NCI-H2107 treated with DMSO at 0.1 percent for 48 hours (cell line): ENCODE results near the gene DENND1A.
A peak's percentile ranks its signal among the peaks of the same experiment; 100 is the strongest.

Experiments used
- DNase-seq: peaks from one replicate; lab custom pipeline; 2025; ENCODE audit not compliant: unreplicated experiment; lab: John Stamatoyannopoulos, UW

DENND1A gene

DNA sequence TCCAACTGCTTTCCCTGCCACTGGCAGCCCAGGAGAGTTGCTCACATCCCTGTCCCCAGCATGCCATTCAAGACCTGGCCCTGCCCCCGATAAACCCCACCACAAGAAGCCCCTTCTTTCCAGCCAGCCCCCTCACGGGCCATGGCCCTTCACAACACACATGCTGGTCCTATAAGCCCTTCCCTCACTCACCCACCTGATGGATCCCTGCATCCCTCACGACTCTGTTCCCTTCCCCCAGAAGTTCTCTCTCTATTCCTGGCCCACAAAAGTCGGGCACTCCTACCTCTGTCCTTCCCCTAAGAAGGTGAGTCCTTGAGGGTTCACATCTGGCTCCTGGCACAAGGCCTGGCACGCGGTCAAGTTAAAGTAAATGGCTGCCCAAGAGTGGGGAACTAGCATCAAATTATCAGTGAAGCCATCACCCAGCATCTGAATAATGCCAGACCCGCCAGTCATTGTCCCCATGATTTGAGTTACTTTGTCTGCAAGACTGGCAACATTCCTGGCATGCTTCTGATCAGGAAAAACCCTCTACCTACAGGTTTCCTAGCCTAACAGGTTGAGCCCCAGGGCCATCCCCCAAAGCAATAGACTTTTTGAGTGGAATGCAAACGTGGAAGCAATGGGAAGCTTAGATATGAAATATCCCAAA lies 508.0 kb downstream of the DENND1A start:
- no peak for DNase-seq

DNA sequence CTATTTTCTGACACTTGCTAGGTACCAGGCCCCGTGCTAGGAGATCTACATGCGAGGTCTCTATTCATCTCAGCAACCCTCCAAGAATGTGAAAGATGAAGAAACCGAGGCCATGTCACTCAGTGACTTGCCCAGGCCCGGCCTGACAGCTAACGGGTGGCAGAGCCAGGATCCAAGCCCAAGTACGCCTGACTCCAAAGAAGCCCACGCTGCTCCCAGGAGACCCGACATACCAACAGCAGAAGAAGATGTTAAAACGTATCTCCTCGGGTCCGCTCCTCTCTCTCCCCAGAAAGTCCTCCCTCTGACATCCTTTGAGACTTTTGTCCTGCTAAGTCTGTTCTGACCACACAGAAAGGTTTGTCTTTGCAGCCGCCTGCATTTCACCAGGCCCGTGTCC lies 508.7 kb downstream of the DENND1A start:
- DNase-seq: no peak

DNA sequence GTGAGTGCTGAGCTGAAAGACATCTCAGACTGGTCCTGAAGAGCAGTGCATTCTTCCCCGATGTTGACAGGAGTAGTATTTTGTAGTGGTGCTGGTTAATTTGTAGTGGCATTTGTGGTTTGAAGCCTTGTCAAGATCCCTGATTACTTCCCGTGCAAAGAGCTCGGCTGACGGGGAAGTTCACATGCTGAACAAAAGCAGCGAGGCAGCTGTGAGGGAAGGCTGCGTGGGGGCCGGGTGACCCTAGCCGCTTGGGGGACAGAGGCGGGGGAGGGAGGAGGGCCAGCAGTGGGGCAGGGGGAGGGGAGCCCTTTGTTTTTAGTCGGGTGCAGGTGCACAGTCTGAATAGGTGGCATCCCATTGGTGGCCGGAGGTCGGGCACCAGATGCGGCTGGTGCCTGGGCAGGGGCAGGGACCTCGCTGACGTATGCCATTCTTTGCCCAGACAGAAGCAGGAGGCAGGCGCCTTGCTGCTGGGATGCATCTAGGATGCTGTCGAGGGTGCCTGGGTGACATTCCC lies 509.3 kb downstream of the DENND1A start:
- DNase-seq: peak; percentile 63

DNA sequence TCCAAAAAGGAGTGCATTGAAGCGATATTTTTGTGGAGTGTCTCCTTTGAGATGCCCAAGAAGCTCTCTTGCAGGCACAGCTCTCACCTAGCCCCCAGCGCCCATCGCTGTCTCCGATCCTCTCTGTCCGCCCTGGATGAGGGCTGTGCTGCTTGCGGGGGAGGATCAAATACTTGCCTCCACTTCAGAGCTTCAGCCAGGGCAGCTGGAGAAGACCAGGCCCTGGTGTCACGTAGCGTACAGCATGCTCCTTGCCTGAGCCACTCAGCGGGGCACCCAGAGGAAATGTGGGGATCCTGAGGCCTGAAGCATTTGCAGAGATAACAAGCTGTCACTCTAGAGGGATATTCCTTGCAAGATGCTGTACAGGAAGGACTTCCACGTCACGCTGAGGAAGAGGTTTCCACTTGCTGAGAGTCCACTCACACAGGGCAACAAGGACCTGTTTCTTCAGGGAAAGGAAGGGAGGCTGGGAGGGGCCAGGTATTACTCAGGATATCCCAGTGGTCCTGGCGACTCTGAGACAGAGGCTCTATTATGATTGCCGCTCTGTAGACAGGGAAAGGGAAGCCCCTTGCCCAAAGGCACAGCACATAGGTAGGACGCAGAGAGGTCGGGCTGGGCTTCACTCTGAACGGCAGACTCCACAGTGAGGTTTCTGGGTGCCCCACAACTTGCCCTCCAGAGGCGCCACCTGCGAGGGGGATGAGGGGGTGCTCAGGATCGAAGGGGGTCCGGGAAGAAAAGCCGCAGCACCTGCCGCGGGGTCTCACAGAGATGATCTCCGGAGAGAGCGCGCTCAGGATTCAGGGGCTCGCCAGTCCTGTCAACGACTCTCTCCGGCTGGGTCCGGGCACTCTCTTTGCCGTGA lies 510.0 kb downstream of the DENND1A start:
- DNase-seq: no peak

DNA sequence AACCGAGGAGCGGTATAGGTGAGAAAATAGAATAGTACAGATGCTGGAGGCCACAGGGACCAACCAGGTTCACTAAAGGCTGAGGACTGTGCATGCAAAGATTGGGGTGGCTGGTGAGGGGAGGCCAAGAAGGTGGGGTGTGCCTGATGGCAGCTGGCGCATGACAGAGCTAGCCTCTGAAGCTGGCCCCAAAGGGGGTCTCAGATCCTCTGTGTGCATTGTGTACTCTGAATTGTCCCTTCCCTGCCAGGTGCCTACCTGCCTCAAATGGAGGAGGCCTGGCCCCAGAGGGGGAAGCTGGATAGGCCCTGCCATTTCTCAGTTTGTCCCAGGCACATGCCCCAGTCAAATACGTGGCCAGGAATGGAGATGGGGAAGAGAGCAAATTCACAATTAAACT lies 510.8 kb downstream of the DENND1A start:
- no peak for DNase-seq

DNA sequence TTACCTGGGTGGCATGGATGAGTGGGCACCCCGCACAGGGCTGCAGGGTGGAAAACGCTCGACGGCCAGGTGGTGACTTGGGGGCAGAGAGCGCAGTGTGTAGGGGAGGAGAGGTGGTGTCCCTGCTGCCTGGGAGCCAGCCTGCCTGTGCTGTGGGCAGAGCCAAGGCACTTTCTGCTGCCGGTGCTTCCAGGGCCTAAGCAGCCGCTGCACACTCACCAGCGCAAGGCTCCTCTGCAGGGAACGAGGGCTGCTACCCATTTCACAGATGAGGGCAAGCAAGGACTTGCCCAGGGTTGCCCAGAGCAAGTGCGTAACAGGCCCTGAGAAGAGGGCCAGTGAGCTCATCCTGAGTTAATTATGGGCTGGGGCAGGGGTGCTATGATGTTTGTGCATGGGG lies 511.4 kb downstream of the DENND1A start:
- no peak for DNase-seq

DNA sequence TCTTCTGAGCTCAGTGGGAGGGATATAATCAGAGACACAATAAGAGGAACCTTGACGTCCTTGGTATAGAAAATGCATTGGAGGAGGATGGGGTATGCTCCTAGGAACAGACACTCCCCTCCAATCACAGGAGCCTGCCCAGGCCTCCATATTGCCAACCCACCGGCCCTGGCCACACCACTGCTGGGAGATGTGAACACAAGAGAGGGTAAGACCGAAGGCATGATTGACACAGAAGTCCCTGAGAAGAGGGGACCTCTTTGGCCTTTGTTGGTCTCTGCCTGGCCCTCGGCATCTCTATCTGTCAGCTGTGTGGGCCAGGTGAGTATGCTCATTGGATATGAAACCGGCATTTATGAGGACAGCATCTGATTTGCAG lies 511.9 kb downstream of the DENND1A start:
- DNase-seq: no peak

DNA sequence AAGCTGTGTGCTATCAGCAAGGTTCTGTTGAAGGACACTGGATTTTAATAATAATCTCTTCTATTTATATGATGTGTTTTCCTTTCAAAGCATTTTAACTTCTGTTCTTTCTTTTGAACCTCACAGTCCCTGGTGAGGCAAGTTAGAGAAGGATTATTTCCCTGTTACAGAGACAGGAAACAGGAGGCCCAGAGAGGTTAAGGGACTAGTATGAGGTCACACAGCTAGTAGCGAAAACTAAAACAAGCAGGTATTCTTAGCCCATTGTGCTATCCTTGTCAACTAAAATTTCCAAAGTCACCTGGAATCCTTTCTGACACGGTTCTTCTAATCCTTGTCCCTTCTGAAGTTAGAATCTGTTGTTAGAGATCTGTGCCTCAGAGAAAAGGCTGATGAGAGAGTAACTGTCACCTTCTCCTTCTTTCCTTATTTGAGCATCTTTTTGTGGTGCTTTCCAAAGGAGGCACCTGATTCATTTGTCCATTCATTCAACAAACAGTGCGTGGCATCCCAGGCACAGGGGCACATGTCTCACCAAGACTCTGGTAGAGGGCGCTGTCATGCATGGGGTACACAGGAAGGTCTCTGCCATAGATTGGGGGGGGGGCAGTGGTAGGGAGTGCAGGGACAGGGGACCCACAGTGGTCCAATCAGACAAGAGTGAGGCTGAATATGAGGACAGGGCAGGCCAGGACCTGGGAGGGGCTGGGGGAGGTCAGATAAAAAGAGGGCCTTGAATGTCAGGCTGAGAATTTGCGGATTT lies 512.5 kb downstream of the DENND1A start:
- no peak for DNase-seq

DNA sequence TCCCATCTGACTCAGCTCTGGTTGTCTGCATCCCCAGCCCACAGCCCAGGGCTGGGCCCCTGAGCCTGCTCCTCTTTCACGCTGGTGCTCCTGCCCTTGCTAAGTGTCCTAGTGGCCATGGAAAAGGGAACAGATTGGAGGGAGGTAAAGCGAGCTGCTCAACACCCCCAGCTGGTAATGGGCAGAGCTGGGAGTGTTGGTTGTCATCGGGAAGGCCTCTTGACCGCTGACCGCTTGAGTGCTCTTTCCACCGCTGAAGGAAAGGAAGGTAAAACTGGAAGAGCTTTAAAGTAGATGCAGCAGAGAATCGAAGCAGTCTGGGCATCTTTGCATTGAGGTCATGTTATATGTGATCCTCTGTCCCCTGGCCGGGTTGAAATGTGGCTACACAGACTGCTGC lies 513.8 kb downstream of the DENND1A start:
- DNase-seq: no peak

DNA sequence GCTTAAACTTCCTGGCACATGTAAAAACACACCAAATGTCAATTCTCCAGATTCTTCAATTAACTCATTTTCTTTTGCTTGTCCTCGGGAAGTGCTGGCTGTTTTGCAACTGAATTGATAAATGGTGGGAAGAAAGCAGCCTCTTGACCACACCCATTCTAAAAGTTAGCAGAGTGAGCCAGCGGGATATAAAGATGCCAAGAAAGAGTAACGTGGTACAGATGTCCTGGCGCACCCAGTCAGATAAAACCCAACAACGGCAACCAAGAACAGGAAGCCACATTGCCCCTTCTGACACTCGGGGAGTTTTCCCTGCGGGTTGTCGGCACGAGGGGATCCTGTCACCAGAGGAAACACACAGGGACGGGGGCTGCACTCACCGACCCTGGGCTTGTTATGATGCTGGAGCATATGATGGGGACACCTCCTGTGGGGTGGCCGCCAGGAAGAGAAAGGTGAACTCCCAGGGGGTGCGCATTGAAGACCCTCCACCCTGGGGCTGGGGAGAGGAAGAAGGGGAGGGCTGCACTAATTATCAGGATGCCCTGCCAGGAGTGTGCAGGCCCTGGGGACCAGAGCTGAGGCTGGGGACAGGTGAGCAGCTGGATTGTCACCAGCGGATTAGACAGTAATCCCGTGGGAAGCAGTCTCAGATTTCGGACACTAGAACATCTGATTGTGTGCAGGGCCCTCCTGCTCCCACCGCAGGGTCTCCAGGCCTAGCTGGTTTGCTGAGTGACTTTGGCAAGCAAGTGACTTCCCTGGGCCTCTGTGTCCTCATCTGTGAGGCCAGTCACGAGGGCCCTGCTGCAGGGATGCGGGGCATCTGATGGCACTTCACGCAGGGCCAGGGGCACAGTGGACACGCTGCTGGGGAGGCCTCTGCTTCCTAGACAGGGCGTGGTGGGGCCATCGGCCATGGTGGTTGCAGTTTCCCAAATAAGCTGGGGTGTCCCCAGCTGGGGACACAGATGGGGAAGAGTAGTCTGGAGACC lies 514.7 kb downstream of the DENND1A start:
- no peak for DNase-seq

DNA sequence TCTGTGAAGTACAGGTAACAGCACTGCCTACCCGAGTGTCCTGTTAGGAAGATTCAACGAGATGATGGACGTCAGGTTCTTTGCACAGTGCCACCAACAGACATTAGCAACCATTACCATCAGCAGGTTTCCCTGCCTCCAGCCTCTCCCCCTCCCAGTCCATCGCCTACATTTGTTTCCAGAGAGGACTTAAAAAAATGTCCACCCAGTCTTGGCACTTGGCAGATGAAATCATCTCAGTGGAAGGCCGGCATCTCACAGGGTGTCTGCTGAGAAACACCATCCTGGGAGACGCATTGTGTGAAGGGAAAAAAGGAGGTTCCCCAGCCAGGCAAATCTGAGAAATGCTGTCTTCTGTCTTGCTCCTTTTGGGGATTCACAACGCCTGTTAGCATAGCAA lies 515.7 kb downstream of the DENND1A start:
- no peak for DNase-seq

DNA sequence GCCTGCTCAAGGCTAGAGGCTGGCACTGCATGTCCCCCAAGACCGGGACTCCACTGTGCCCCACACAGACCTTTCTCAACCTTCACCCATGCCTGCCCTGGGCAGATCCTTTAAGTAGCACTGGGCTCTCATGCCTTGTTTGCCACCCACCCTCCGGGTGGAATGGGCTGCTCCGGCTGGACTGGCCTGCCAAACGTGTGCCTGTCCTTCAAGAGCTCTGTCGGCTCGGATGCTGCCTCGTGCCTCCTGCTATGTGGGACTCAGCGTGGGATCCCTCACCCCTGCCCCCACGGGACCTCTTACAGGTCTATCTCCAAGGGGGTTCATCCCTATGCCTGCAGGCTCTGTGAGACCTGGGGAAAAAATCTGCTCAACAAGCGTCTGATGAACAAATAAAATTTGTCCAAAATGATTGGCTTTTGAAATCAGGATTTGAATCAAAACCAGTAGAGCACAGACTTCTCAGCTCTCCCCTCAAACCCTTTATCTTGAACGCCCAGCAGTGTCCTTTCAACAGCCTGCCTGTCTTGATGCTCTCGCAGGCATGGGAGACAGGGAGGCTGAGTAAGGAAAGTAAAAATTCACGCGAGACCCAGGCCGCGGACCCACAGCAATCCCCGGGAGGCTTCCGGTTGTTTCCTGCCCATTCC lies 517.6 kb downstream of the DENND1A start:
- DNase-seq: no peak

DNA sequence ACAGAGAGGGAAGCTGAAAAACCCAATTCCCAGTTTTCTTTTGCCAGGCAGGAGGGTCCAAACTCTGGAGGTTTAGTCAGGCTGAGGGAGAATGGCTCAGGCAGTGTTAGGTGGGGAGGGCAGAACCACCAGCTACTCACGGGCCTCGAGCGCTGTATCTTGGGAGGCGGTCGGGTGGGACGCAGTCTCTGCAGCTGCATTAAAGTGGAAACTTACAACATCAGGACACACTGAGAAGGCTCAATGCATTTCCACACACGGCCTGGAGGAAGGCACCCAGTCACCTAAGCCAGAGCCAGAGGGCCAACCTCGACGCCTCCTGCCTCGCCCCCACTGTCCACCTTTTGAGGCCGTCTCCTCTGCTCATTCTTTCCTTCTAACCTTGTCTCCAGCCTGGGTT lies 518.3 kb downstream of the DENND1A start:
- no peak for DNase-seq

DNA sequence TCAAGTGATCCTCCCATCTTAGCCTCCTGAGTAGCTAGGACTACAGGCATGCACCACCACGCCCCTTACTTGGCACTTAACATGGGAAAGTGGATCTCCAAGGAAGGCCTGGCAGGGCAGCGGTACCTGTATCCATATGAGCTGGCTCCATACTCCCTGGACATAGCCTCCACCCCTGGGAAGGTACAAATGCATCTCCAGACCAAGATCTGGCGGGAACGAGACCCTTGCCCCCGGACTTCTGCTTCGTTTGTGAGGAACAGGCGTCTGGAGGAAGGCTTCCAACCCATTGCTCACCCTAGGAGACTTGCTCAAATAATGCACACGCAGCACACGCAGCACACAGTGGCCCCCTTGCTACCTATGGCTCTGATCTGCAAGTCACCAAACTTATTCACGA lies 518.7 kb downstream of the DENND1A start:
- no peak for DNase-seq

DNA sequence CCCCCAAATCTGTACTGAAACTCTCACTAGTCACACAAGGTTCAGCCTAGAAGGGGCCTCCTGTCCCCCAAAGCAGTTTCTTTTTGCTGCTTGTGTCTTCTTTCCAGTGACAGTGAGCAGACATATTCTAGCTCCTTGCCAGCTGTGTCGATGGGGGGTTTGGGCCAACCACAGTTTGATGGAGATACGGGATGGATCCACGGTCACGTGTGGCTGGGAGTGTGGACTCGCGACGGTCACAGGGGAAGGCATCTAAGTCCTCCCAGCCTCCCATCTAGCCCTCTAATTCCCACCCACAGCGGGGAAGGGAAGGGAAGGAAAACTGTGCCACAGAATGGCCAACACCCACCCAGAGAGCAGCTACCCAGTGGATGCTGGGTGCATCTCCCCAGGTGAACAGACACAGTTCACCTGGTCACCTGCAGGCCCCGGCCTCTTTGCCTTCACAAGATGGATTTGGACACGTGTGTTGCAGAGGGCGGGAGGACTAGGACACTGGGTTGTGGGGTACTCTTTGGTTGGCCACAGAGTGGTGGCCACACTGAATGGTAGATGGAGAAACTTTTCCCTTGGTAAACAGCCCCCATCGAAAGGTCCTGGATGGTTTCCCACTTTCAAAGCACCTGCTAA lies 519.5 kb downstream of the DENND1A start:
- DNase-seq: no peak

DNA sequence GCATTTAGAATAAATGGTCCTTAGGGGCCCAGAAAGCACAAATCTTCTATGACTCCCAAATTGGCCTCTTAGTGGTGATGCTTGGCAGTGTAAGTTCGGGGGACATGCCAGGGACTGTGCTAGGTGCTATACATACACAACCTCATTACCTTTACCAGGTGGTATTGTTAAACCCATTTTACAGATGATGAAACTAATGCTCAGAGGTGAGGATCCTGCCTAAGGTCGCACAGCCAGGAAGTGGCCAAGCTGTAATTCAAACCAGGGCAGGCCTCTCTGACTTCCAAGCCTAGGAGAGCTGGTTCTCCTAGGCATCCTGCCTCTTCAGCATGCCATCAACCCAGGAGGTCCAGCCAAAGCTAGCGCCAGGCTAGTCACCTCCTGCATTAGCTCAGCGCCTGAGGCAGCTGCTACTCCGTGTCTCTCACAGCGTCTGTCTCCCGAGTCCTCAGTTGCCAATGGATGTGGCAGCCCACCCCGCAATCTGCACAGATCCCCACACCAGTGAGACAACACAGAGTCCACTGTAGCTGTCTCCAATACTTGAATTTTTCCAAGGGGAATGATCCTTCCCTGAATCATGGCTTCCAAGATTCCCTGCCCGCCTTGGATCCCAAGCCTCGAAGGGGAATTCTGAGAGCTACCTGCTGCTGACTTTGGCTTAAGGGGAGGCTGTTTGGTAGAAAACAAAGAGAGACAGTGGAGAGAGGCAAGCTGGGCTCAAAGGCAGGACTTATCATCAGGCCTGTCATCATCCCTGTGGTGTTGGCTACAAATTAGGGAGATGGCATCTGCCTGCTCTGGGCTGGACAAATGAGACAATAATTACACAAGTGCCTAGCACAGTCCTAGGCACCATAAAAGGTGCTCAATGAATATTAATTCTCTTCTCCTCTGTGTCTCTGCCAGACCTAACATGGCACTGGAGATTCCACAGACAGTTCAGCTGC lies 521.3 kb downstream of the DENND1A start:
- no peak for DNase-seq

DNA sequence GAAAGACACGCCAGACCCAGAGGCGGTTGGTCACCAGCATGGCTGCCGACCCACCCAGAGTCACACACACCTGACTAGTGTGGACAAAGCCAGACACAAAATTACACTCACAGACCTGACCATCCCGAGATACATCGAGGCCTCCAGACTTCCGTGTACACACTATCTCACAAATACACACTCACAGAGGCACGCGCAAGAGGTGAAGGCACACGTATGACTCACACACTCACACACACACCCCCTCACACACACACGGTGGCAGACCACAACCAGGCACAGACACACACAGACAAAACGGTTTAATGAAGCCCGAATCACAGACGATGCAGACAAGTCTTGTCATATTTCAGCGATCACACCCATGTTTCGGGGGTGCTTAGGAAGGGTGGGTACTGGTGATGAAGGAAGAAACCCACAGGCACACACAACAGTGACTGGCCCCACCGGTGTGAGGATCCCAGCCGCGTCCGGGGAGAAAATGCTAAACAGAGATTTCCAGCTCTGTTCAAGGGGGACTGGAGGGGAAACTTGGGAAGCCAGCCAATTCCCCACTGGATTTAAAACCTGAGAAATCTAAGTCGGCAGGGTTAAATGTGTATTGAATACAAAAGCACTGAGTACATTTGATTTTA lies 522.6 kb downstream of the DENND1A start:
- DNase-seq: no peak

DNA sequence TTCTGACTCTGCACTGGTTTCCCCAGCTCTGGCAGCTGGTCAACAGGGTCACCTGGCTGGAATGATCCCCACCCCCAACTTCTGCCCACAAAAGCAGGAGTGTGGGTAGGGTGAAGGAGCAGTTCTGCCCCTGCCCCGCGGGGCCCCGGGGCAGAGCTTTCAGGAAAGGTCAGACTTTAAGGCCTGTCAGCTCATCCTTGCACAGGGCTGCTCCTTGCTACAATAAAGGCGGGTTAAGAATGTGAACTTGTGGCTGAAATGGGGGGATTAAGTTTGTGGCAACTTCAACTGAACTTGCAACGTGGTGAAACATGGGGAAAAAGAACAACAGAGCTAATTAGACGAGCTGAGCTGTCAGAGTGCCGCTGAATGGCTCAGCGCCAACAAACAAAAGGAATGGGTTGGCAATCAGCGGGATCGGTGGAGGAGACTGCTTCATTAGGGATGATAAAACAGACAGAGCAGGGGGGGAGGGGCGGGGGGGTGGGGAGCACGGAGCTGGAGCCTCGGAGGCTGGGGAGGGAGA lies 523.2 kb downstream of the DENND1A start:
- DNase-seq: no peak
